ENCODE measurements around the gene SLC38A9.

DNA sequence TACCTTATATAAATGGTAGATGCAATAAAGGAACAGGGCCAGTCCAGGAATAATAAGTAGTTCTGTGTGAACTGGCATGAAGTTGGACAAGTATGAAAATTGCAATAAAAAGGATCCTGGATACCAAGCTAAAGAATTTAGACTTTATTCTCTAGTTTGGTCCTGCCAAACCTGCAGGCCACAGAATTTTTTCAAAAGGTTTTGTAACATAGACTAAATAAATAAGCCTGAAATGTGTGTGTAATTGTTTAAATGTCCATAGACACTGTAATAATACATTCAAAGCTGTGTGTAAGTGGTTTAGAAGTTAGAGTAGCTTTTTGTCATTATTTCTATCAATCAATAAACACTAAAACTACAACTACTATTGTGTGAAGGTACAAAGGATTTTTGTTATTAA lies 101.6 kb downstream of the SLC38A9 start:
- TF ChIP-seq CTCF (IDR thresholded peaks at IDR 0.05 in 8 of 11, conservative IDR thresholded peaks at IDR 0.05 in 3 of 11) (no peak), POLR2A (IDR thresholded peaks at IDR 0.05) (no peak)

Data from spleen (tissue), 7 donors.